Psoas muscle (tissue), 8 donors: ENCODE data around the gene CYP26B1. TPM values are rescaled to one million over a fixed set of nuclear protein-coding genes. Genes with fewer than 3 reads are reported as not detected.

Experiments
- ATAC-seq, 4 donors: fragments of 200-7000 bp; cut with Tn5 transposase; one replicate each; pipeline ENCODE4 v1.9.1; 2020; ENCODE audit warnings: moderate library complexity in 3 of 4, mild to moderate bottlenecking in 2 of 4
- DNase-seq, 2 donors: peaks; one replicate each; pipeline ENCODE4 v3.0.0-alpha.2; 2020
- H3K27ac ChIP-seq: fragments of 200-600 bp; one replicate; pipeline ENCODE4 v1.8.0; 2022
- H3K27me3 ChIP-seq, 3 donors: fragments of 200-600 bp in 1 of 3; one replicate each; pipeline versions ENCODE4 v1.6.1 to v1.8.0; 2013 to 2022; ENCODE audit warnings: low read length in 2 of 3, mild to moderate bottlenecking in 2 of 3, moderate library complexity in 1 of 3; ENCODE audit not compliant: insufficient read depth in 3 of 3
- H3K36me3 ChIP-seq, 2 donors: fragments of 200-600 bp in 1 of 2; one replicate each; pipeline versions ENCODE4 v1.6.1 to v1.8.0; 2013 to 2022; ENCODE audit warnings: low read depth in 1 of 2, mild to moderate bottlenecking in 1 of 2, moderate library complexity in 1 of 2; ENCODE audit not compliant: insufficient read depth in 1 of 2
- H3K4me1 ChIP-seq: fragments of 200-600 bp; one replicate; pipeline ENCODE4 v1.8.0; 2022
- H3K4me3 ChIP-seq: fragments of 200-600 bp; one replicate; pipeline ENCODE4 v1.8.0; 2022; ENCODE audit warnings: mild to moderate bottlenecking
- H3K9me3 ChIP-seq: fragments of 200-600 bp; one replicate; pipeline ENCODE4 v1.8.0; 2022
- WGBS, 3 donors: extraction: QIAGEN DNeasy Blood & Tissue Kit; methylation state at CpG; one replicate each; pipeline versions ENCODE4 v1.1.6 to v1.1.7; 2013; 5-methylcytosine and 5-hydroxymethylcytosine counted together
- intact Hi-C, 2 donors: fragments of 100-400 bp; cut with DNase I; formaldehyde crosslinking; loops; one replicate each; pipeline versions ENCODE4 v1.11.0 to v1.14.2; 2022
- polyA plus RNA-seq, 3 donors: library from polyadenylated mRNA; stranded (reverse); fragments of 200-250 nt; gene quantifications; one replicate each; pipeline ENCODE4 v1.2.3, GENCODE V29; 2013
- total RNA-seq, 4 donors: library from RNA; stranded (reverse); fragmentation: NEBNext Ultra II Directional in 2 of 4; extraction: Animal tissue kit (Norgen Biotek cat#: 25700) in 2 of 4; gene quantifications; one replicate each; pipeline versions ENCODE4 v1.2.1 to v1.2.4, GENCODE V29; 2021 to 2023
- TF ChIP-seq, protein P1 (sequence below): fragments of 200-600 bp; IDR thresholded peaks from one replicate; pipeline ENCODE4 v1.8.0; 2022; ENCODE audit warnings: antibody characterized with exemption
- donor health status: healthy with polysubstance abuse.
- donor health status: DM: no; HTN: no; CAD: no; lungs with moderate emphysema.
- donor health status: Bipolar disorder and iron deficiency.
- donor health status: healthy.
- donor health status: DM: yes; HTN: yes; CAD: no.
- donor health status: DM: no; HTN: no; CAD: no.
- donor health status: DM: no; HTN: no; CAD: no.
- donor health status: DM: yes; HTN: yes; CAD: no.

Gene CYP26B1
- total and polyA plus RNA-seq, 7 donors: 0.39 to 4.5 (median 1.3) TPM

DNA sequence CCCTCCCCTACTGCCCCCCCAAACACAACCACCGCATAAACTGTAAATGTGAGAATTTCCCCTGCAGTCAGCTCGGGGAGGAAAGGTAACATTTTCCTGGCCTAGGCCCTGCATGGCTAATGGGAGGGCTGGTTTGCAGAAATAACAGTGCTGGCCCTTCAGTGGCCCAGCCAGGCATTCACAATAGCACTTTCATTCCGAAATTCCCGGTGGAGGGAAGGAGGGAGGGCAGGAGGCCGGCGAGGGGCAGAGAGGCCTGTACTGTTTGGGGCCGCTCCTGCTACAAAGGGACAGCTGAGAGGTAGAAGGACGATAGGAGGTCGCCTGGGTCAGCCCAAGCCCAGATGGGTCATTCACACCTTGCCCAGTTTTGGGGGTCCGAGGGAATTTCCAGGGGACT lies 11.3 kb downstream of the CYP26B1 start:
- WGBS, 3 donors: 65 to 80% (median 68%) methylated on average over 10 of the region's 10 CpGs
- no peak for ATAC-seq
- no peak overlapping the region for H3K4me3 ChIP-seq
- H3K9me3 ChIP-seq: no peaks in the 10 kb centered on the region
- peak in 1 of 2 donors; percentile 29 for DNase-seq
- H3K36me3 ChIP-seq: no peaks in the 10 kb centered on the region
- no peak overlapping the region for H3K27ac ChIP-seq
- peaks cover 11% of the 10 kb centered on the region for H3K4me1 ChIP-seq
- no peaks in the 10 kb centered on the region for H3K27me3 ChIP-seq
- intact Hi-C loops: loop anchor here in 1 of 2 donors (10.0 kb wide), 1 partner anchor 112 kb away; no protein-coding TSS in a partner anchor
- TF ChIP-seq, protein P1, sequence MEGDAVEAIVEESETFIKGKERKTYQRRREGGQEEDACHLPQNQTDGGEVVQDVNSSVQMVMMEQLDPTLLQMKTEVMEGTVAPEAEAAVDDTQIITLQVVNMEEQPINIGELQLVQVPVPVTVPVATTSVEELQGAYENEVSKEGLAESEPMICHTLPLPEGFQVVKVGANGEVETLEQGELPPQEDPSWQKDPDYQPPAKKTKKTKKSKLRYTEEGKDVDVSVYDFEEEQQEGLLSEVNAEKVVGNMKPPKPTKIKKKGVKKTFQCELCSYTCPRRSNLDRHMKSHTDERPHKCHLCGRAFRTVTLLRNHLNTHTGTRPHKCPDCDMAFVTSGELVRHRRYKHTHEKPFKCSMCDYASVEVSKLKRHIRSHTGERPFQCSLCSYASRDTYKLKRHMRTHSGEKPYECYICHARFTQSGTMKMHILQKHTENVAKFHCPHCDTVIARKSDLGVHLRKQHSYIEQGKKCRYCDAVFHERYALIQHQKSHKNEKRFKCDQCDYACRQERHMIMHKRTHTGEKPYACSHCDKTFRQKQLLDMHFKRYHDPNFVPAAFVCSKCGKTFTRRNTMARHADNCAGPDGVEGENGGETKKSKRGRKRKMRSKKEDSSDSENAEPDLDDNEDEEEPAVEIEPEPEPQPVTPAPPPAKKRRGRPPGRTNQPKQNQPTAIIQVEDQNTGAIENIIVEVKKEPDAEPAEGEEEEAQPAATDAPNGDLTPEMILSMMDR: no peak

DNA sequence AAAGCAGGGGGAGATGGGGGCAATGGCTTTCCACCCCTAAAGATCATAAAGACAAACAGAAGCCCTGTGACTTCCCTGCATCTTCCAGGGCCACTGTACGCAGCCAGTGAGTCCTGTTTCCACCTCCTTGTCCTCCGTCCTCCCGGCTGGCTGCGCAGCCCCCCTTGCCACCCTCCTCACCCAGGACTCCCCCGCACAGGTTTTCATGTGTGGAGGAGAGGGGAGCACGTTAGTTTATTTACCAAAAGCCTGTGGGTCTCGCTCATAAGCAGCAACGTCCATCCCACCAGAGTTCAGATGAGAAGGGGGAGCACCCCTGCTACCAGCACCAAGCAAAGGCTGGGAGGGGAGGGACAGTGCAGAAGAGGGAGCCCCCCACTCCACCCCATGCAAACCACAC lies 11.7 kb downstream of the CYP26B1 start:
- Histone ChIP-seq H3K4me3 (no peak overlapping the region), H3K27me3 (no peaks in the 10 kb centered on the region), H3K27ac (no peak overlapping the region), H3K4me1 (peaks cover 11% of the 10 kb centered on the region), H3K9me3 (no peaks in the 10 kb centered on the region), H3K36me3 (no peaks in the 10 kb centered on the region)
- 87 to 94% (median 89%) methylated on average over 8 of the region's 8 CpGs for WGBS, 3 donors
- DNase-seq (peak in 1 of 2 donors; percentile 43), ATAC-seq (no peak)
- TF ChIP-seq, protein P1: no peak
- intact Hi-C loops: loop anchor here in 1 of 2 donors (10.0 kb wide), 1 partner anchor 111 kb away; no protein-coding TSS in a partner anchor

DNA sequence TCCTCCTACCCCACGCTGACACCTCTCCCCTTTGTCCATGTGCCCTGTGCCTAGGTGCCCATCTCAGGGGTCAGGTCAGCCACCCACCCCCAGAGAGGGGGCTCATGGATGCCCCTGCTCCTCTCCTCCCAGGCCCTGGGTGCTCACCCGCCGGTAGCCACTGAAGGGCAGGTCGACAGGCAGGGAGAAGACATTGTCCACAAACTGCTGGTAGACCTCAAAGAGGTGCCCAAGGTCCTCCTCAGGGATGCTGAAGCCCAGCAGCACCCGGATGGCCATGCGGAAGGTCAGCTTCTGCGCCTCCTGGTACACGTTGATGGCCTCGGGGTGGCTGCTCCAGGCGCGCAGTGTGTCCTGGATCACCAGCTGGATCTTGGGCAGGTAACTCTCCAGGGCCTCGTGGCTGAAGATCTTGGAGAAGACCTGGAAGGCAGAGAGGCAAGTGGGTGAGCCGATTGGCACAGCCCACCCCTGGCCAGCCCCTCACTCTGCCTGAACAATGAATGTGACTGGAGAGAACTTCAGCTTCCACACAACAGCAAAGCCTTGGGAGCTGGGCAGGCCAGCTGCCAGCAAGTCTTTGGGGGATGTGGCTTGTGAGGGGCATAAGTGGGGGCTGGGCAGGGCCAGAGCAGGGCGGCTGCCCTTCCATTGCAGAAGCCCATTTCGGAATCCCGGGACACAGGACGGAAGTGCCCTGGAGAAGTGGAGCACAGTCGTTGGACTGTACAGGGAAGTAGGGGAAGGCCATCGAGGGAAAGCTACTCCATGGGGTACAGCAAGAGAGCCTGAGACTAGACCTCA lies 12.5 kb downstream of the CYP26B1 start:
- no peak for ATAC-seq

GRCh38 chr2:72134408-72134996 lies 13.2 kb downstream of the CYP26B1 start:
- no peaks in the 10 kb centered on the region for H3K36me3 ChIP-seq
- DNase-seq (peak in 1 of 2 donors; percentile 14), ATAC-seq (no peak)
- H3K4me3 ChIP-seq: no peak overlapping the region
- peaks cover 11% of the 10 kb centered on the region for H3K4me1 ChIP-seq
- 81 to 95% (median 93%) methylated on average over 10 of the region's 10 CpGs for WGBS, 3 donors
- no peaks in the 10 kb centered on the region for H3K9me3 ChIP-seq
- TF ChIP-seq, protein P1: no peak
- H3K27ac ChIP-seq: no peak overlapping the region
- H3K27me3 ChIP-seq: no peaks in the 10 kb centered on the region
- intact Hi-C loops: loop anchor here in 1 of 2 donors (10.0 kb wide), 1 partner anchor 110 kb away; no protein-coding TSS in a partner anchor

More for the DNA sequence above, 12.5 kb downstream of the CYP26B1 start:
- H3K36me3 ChIP-seq: no peaks in the 10 kb centered on the region
- WGBS, 3 donors: 96 to 97% (median 96%) methylated on average over 17 to 19 of the region's 19 CpGs
- no peak overlapping the region for H3K27ac ChIP-seq
- H3K4me1 ChIP-seq: peaks cover 11% of the 10 kb centered on the region
- H3K9me3 ChIP-seq: no peaks in the 10 kb centered on the region
- peak in 1 of 2 donors; percentile 40 for DNase-seq
- no peak overlapping the region for H3K4me3 ChIP-seq
- intact Hi-C loops: loop anchor here in 1 of 2 donors (10.0 kb wide), 1 partner anchor 110 kb away; no protein-coding TSS in a partner anchor
- TF ChIP-seq, protein P1: no peak
- no peaks in the 10 kb centered on the region for H3K27me3 ChIP-seq
